ENCODE data around the gene SCN4A.
"Not testable (repeated sequence)": the region's sequence is repeated elsewhere in the genome, so short reads cannot be mapped to it uniquely, and the experiment has no call there.

Gene SCN4A

GRCh38 chr17:63898899-63899798, 73.6 kb downstream of the SCN4A start:
- intact Hi-C loops (cut with DNase I): not testable (repeated sequence)
- peak in 1 of 10 donors; percentile 73 for DNase-seq

DNA sequence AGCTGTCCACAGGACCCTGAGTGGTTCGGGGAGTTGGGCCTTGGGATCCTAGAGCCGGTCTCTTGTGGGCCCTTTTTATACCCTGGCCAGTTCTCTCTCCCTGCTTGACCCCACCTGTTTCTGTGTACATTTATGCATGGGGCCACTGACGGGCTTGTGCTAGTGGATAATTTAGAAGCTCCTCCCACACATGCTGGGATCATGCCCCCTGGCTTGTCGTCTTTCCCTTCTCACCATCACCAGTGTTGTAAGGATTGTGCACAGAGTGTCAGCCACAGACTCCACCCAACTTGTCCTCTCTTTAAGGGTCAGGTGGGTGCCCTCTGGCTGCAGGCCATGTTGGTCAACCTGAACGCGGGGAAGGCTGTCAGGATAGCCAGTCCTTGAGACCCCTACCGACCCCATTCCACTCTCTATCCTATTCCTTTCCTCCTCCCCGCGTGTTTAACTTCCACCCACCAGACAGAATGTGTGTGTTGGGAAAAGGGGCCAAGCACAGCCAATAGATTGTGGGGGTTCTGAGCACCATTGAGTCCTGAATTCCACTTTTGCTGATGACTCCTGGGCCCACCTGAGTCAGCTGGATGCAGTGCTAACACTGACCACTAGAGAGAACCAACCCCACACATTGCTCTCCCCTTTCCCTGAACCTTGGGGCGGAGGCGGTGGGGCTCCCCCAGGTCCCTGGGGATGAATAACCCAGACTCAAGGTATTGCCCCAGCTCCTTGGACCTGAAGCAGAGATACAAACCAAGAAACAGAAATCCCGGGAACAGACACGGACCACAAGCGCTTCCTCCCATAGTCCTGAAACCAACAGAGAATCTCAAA, 76.0 kb downstream of the SCN4A start, which contains the start of gene CSH1:
TSS of gene CSH1 (minus strand) at position 51 of the 831 bp plus-strand sequence. CDS start 63 bp downstream, outside the sequence.
- intact Hi-C loops (cut with DNase I): not testable (repeated sequence)
- peak in 1 of 10 donors; percentile 39 for DNase-seq

DNA sequence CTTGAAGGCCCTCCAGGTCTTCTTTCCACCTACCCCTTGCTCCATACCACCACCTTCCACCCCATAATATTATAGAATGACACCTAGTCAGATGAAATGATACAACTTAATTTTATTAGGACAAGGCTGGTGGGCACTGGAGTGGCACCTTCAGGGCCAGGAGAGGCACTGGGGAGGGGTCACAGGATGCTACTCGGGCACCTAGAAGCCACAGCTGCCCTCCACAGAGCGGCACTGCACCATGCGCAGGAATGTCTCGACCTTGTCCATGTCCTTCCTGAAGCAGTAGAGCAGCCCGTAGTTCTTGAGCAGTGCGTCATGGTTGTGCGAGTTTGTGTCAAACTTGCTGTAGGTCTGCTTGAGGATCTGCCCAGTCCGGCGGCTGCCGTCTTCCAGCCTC, 77.9 kb downstream of the SCN4A start:
- intact Hi-C loops (cut with DNase I): not testable (repeated sequence)
- DNase-seq: peak in 1 of 10 donors; percentile 52

DNA sequence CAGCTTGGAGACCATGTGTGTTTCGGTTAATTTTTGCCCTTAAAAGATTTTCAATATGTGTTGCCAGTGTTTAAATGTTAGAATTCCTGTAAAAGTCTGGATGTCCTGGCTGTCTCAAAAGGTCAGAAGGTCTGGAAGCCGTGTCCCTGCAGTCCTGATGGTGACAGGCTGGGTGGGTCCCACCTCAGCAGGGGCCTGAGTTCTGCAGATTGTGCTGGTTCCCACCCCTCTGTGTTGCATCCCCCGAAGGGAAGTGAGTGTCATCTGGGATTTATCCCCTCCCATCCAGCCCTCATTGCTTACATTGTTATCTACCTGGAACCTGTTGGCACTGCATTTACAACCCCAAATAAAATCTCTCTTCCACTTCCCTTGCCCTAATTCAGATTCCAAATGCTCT, 78.7 kb downstream of the SCN4A start:
- intact Hi-C loops (cut with DNase I): not testable (repeated sequence)
- peak in 1 of 10 donors; percentile 6 for DNase-seq

GRCh38 chr17:63892316-63893037, 80.2 kb downstream of the SCN4A start:
- DNase-seq; intact Hi-C loops (cut with DNase I): not testable (repeated sequence)

GRCh38 chr17:63889026-63889848, 83.5 kb downstream of the SCN4A start:
- DNase-seq: peak in 7 of 10 donors; percentile 22 to 90 (median 36)

More at GRCh38 chr17:63889026-63889848, 83.5 kb downstream of the SCN4A start:
- intact Hi-C loops (cut with DNase I): not testable (repeated sequence)
